Measurements from ENCODE around the gene P2RX1.

The P2RX1 gene

DNA sequence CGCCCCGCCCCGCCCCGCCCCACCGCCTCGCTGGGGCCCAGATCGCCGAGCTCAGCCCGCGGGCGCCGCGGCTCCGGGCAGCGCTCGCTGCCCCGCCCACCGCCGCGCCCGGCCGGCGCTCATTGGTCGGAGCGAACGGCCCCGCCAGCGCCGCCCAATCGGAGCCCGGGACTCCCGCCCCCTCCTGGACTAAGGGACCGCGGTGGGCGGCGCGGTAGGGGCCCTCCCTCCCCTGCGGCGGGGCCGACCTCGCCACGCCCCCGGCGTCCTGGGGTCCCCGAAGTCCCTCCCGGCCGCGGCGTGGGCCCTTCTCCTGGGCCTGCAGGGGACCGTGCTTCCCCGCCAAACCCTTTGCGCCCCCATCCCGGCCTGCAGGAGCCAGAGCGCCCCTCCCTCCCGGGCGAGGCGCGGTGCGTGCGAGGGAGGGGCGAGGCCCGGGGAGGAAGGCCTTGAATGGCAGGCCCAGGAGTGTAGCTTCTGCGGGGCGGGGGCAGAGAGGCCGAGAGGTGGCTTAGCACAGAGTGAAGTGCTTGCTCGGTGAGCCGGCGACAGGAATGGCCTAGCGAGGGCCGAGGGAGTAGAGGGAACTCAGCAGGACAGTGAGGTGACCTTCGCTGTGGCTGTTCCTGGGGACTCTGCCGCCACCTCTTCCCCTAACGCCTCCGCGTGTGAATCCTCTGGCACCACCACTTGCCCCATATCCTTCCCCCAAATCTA, 23.1 kb downstream of the P2RX1 start, which contains the start of gene CAMKK1:
Gene CAMKK1, minus strand, starts transcription at position 51 of the 717 bp plus-strand sequence. CDS start 7,366 bp downstream, outside the sequence.
- Histone ChIP-seq H2AFZ (ENCODE audit: insufficient read depth, low read length, poor library complexity) (peak within 1 kb of the TSS; percentile 76), H3K4me2 (ENCODE audit: low read length) (peak within 1 kb of the TSS; percentile 92), H2BK12ac (ENCODE audit: low read length) (peak within 1 kb of the TSS; percentile 29), H2BK120ac (ENCODE audit: insufficient read depth, low read length, poor library complexity) (peak within 1 kb of the TSS; percentile 59), H3K9me3 (ENCODE audit: insufficient read depth, low read depth, low read length) (peaks cover 5% of the 10 kb centered on the region), H3K4me3 (ENCODE audit: low read depth, low read length) (peak within 1 kb of the TSS; percentile 74), H3K79me1 (ENCODE audit: low read length) (peaks cover 2% of the 10 kb centered on the region), H3K4me1 (ENCODE audit: control insufficient read depth in 1 of 2, insufficient read depth in 2 of 2, low read length in 2 of 2) (peaks cover 4 to 14% of the 10 kb centered on the region in 2 experiments), H3K27me3 (ENCODE audit: insufficient read depth, low read length) (peaks cover 16% of the 10 kb centered on the region), H3K14ac (ENCODE audit: low read length) (peak within 1 kb of the TSS; percentile 54), H4K8ac (ENCODE audit: low read depth, low read length) (peak within 1 kb of the TSS; percentile 69), H3K36me3 (ENCODE audit: control insufficient read depth in 1 of 2, insufficient read depth in 2 of 2, low read length in 2 of 2) (no peaks in the 10 kb centered on the region), H2AK5ac (ENCODE audit: low read length) (no peak within 1 kb of the TSS), H3K79me2 (ENCODE audit: control insufficient read depth, insufficient read depth, low read length, poor library complexity) (no peaks in the 10 kb centered on the region), H3K4ac (ENCODE audit: low read depth, low read length) (peak within 1 kb of the TSS; percentile 25), H3K18ac (ENCODE audit: low read length) (peak within 1 kb of the TSS; percentile 67), H4K12ac (ENCODE audit: low read depth, low read length) (peak within 1 kb of the TSS; percentile 32), H3K9ac (ENCODE audit: low read length) (no peak within 1 kb of the TSS), H4K91ac (ENCODE audit: low read depth, low read length) (peak within 1 kb of the TSS; percentile 45), H2BK5ac (ENCODE audit: low read depth, low read length, poor library complexity) (peak within 1 kb of the TSS; percentile 48), H3K27ac (ENCODE audit: low read depth, low read length) (no peak within 1 kb of the TSS), H3K23ac (ENCODE audit: low read length) (no peak within 1 kb of the TSS)
- DNase-seq = peak; percentile 84 to 92
- no CpG with 5 or more reads among the region's 75 CpGs for WGBS (ENCODE audit: extremely low coverage, insufficient coverage, insufficient read length)

DNA sequence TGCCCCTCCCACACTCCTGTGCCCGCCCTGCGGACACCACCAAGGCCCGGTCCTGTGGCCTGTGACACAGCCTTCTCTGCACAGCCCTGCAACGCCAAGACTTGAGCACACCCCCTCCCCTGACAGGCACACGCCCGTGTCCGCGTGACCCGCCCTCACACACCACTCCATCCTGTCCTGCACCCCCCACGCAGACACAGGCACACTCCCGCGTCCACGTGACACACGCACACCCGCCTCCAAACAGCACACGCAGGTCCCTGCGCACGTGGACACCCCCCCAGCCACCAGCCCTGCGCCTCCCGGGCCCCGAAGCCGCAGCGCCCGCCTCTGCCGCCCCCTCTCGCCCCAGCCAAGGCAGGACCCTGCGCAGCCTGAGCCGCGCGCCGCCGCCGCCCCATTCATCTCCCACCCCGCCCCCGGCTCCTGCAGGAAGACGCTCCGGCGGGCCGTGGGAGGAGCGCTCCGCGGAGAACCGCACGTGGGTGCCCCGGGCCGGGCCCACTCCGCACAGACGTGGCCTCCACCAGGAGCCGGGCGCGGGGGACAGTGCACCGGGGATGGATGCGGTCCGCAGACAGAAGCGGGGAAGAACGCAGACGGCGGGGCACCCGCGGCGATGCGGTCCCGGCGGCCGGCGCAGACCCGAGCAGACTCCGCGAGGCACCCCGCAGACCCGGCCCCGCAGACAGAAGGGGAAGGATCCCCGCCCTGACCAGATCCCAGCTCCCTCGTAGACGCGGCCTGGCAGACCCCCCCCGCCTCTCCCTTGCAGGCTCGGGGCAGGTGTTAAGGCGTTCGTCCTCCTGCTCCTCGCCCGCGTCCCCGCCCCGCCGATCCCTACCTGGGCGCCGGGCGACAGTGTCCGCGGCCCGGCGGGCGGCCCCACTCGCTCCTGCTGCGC, 23.9 kb downstream of the P2RX1 start:
- Histone ChIP-seq H3K4me1 (ENCODE audit: control insufficient read depth in 1 of 2, insufficient read depth in 2 of 2, low read length in 2 of 2) (peaks cover 4 to 14% of the 10 kb centered on the region in 2 experiments), H3K79me2 (ENCODE audit: control insufficient read depth, insufficient read depth, low read length, poor library complexity) (no peaks in the 10 kb centered on the region), H2AK5ac (ENCODE audit: low read length) (no peak overlapping the region), H3K4me2 (ENCODE audit: low read length) (peak overlapping the region; percentile 92), H3K79me1 (ENCODE audit: low read length) (peaks cover 2% of the 10 kb centered on the region), H3K9me3 (ENCODE audit: insufficient read depth, low read depth, low read length) (peaks cover 5% of the 10 kb centered on the region), H3K18ac (ENCODE audit: low read length) (no peak overlapping the region), H4K91ac (ENCODE audit: low read depth, low read length) (no peak overlapping the region), H3K27ac (ENCODE audit: low read depth, low read length) (no peak overlapping the region), H4K8ac (ENCODE audit: low read depth, low read length) (no peak overlapping the region), H3K23ac (ENCODE audit: low read length) (no peak overlapping the region), H3K27me3 (ENCODE audit: insufficient read depth, low read length) (peaks cover 16% of the 10 kb centered on the region), H2AFZ (ENCODE audit: insufficient read depth, low read length, poor library complexity) (peak overlapping the region; percentile 56), H3K14ac (ENCODE audit: low read length) (no peak overlapping the region), H3K4ac (ENCODE audit: low read depth, low read length) (no peak overlapping the region), H2BK12ac (ENCODE audit: low read length) (no peak overlapping the region), H4K12ac (ENCODE audit: low read depth, low read length) (no peak overlapping the region), H3K4me3 (ENCODE audit: low read depth, low read length) (peak overlapping the region; percentile 65), H3K36me3 (ENCODE audit: control insufficient read depth in 1 of 2, insufficient read depth in 2 of 2, low read length in 2 of 2) (no peaks in the 10 kb centered on the region), H3K9ac (ENCODE audit: low read length) (no peak overlapping the region), H2BK120ac (ENCODE audit: insufficient read depth, low read length, poor library complexity) (no peak overlapping the region), H2BK5ac (ENCODE audit: low read depth, low read length, poor library complexity) (no peak overlapping the region)
- no CpG with 5 or more reads among the region's 96 CpGs for WGBS (ENCODE audit: extremely low coverage, insufficient coverage, insufficient read length)
- DNase-seq = peak; percentile 44 to 62

DNA sequence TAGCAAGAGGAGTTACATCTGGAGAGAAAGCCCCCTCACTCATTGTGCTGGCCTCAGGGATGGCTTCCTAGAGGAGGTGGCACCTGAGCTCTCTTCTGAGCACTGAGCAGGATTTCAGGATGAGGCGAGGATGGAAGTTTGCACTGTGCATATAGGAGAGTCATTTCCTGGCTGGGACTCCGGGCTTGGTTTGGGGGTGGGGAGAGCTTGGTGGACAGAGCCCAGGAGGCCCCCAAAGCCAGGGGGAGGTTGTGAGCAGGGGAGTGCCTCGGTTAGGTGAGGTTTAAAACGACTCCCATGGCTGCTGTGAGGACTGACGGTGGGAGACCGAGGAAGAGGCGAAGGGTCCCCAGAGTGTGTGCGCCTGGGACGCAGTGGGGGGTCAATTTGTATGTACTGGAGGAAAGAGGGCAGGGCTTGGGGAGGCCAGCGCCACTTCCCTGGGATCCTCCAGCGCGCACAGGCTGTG, 24.6 kb downstream of the P2RX1 start:
- H4K12ac ChIP-seq (ENCODE audit: low read depth, low read length) = no peak overlapping the region
- no peak for DNase-seq
- no peak overlapping the region for H3K4me3 ChIP-seq (ENCODE audit: low read depth, low read length)
- no peak overlapping the region for H2AFZ ChIP-seq (ENCODE audit: insufficient read depth, low read length, poor library complexity)
- H3K79me1 ChIP-seq (ENCODE audit: low read length) = peaks cover 2% of the 10 kb centered on the region
- H3K9me3 ChIP-seq (ENCODE audit: insufficient read depth, low read depth, low read length) = peaks cover 5% of the 10 kb centered on the region
- no peak overlapping the region for H3K27ac ChIP-seq (ENCODE audit: low read depth, low read length)
- H3K27me3 ChIP-seq (ENCODE audit: insufficient read depth, low read length) = peaks cover 16% of the 10 kb centered on the region
- H2BK12ac ChIP-seq (ENCODE audit: low read length) = no peak overlapping the region
- H3K79me2 ChIP-seq (ENCODE audit: control insufficient read depth, insufficient read depth, low read length, poor library complexity) = no peaks in the 10 kb centered on the region
- H4K91ac ChIP-seq (ENCODE audit: low read depth, low read length) = no peak overlapping the region
- H3K4ac ChIP-seq (ENCODE audit: low read depth, low read length) = no peak overlapping the region
- H3K4me2 ChIP-seq (ENCODE audit: low read length) = peak overlapping the region; percentile 92
- H2BK120ac ChIP-seq (ENCODE audit: insufficient read depth, low read length, poor library complexity) = no peak overlapping the region
- no peak overlapping the region for H3K18ac ChIP-seq (ENCODE audit: low read length)
- no peaks in the 10 kb centered on the region for H3K36me3 ChIP-seq (ENCODE audit: control insufficient read depth in 1 of 2, insufficient read depth in 2 of 2, low read length in 2 of 2)
- WGBS (ENCODE audit: extremely low coverage, insufficient coverage, insufficient read length) = no CpG with 5 or more reads among the region's 12 CpGs
- H2BK5ac ChIP-seq (ENCODE audit: low read depth, low read length, poor library complexity) = no peak overlapping the region
- no peak overlapping the region for H4K8ac ChIP-seq (ENCODE audit: low read depth, low read length)
- H3K9ac ChIP-seq (ENCODE audit: low read length) = no peak overlapping the region
- no peak overlapping the region for H3K23ac ChIP-seq (ENCODE audit: low read length)
- no peak overlapping the region for H3K14ac ChIP-seq (ENCODE audit: low read length)
- peaks cover 4 to 14% of the 10 kb centered on the region in 2 experiments for H3K4me1 ChIP-seq (ENCODE audit: control insufficient read depth in 1 of 2, insufficient read depth in 2 of 2, low read length in 2 of 2)
- H2AK5ac ChIP-seq (ENCODE audit: low read length) = no peak overlapping the region

DNA sequence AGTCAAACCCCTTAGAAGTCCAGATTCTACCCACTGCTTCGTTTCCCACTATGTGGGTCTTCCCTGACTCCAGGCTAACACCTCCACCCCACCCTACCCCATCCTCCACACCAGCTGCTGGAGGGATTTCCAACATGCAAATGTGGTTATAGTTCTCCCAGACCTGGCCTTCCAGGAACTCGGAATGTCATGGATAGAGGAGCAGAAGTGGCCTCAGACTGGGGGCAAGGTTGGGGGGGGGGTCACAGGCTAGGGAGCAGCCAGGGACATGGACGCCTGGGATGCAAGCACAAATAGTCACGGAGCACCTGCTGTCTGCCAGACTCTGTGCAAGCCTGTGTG, 25.4 kb downstream of the P2RX1 start:
- no peak overlapping the region for H4K8ac ChIP-seq (ENCODE audit: low read depth, low read length)
- H4K91ac ChIP-seq (ENCODE audit: low read depth, low read length) = no peak overlapping the region
- H3K4ac ChIP-seq (ENCODE audit: low read depth, low read length) = no peak overlapping the region
- no peak overlapping the region for H2BK12ac ChIP-seq (ENCODE audit: low read length)
- H3K9me3 ChIP-seq (ENCODE audit: insufficient read depth, low read depth, low read length) = peaks cover 5% of the 10 kb centered on the region
- H3K36me3 ChIP-seq (ENCODE audit: control insufficient read depth in 1 of 2, insufficient read depth in 2 of 2, low read length in 2 of 2) = no peaks in the 10 kb centered on the region
- H3K4me2 ChIP-seq (ENCODE audit: low read length) = no peak overlapping the region
- no peak overlapping the region for H3K18ac ChIP-seq (ENCODE audit: low read length)
- H3K14ac ChIP-seq (ENCODE audit: low read length) = no peak overlapping the region
- H3K4me1 ChIP-seq (ENCODE audit: control insufficient read depth in 1 of 2, insufficient read depth in 2 of 2, low read length in 2 of 2) = peaks cover 4 to 14% of the 10 kb centered on the region in 2 experiments
- H2AK5ac ChIP-seq (ENCODE audit: low read length) = no peak overlapping the region
- H2AFZ ChIP-seq (ENCODE audit: insufficient read depth, low read length, poor library complexity) = no peak overlapping the region
- H3K27me3 ChIP-seq (ENCODE audit: insufficient read depth, low read length) = peaks cover 16% of the 10 kb centered on the region
- no peak overlapping the region for H3K9ac ChIP-seq (ENCODE audit: low read length)
- H3K79me2 ChIP-seq (ENCODE audit: control insufficient read depth, insufficient read depth, low read length, poor library complexity) = no peaks in the 10 kb centered on the region
- no peak overlapping the region for H2BK120ac ChIP-seq (ENCODE audit: insufficient read depth, low read length, poor library complexity)
- DNase-seq = no peak
- no peak overlapping the region for H2BK5ac ChIP-seq (ENCODE audit: low read depth, low read length, poor library complexity)
- H3K23ac ChIP-seq (ENCODE audit: low read length) = no peak overlapping the region
- no peak overlapping the region for H4K12ac ChIP-seq (ENCODE audit: low read depth, low read length)
- H3K4me3 ChIP-seq (ENCODE audit: low read depth, low read length) = no peak overlapping the region
- H3K79me1 ChIP-seq (ENCODE audit: low read length) = peaks cover 2% of the 10 kb centered on the region
- no CpG with 5 or more reads among the region's 4 CpGs for WGBS (ENCODE audit: extremely low coverage, insufficient coverage, insufficient read length)
- no peak overlapping the region for H3K27ac ChIP-seq (ENCODE audit: low read depth, low read length)

Data from trophoblast cell (in vitro differentiated cells and primary cell).